HL-60/S4 treated with phorbol 12-myristate 13-acetate at 8.2 ng/mL for 4 days and 3 days (cell line): ENCODE measurements around the gene PTPRN2.
"Not testable (repeated sequence)": the region's sequence is repeated elsewhere in the genome, so short reads cannot be mapped to it uniquely, and the experiment has no call there.

Source experiments
- in situ Hi-C: fragments of 300-500 bp; cut with MboI; formaldehyde crosslinking; loops from 2 replicates; pipeline ENCODE4 v1.15.0; 2022; ENCODE audit warnings: low sequenced_read_pairs

The PTPRN2 gene

GRCh38 chr7:158377800-158378623, 209.6 kb downstream of the PTPRN2 start:
- in situ Hi-C loops, result no loop called here

GRCh38 chr7:158376839-158377186, 210.8 kb downstream of the PTPRN2 start:
- in situ Hi-C loops, result not testable (repeated sequence)

- in situ Hi-C loops, result not testable (repeated sequence)
Observed at GRCh38 chr7:158376146-158376838, 211.3 kb downstream of the PTPRN2 start.

GRCh38 chr7:158375034-158375433, 212.6 kb downstream of the PTPRN2 start:
- in situ Hi-C loops, result no loop called here

GRCh38 chr7:158374586-158374985, 213.0 kb downstream of the PTPRN2 start:
- in situ Hi-C loops, result no loop called here

GRCh38 chr7:158374146-158374545, 213.5 kb downstream of the PTPRN2 start:
- in situ Hi-C loops, result no loop called here

- in situ Hi-C loops, result no loop called here
Observed at GRCh38 chr7:158373476-158374133, 214.0 kb downstream of the PTPRN2 start.

GRCh38 chr7:158372400-158373342, 215.0 kb downstream of the PTPRN2 start:
- in situ Hi-C loops, result no loop called here

GRCh38 chr7:158371856-158372255, 215.8 kb downstream of the PTPRN2 start:
- in situ Hi-C loops, result no loop called here

GRCh38 chr7:158369866-158370265, 217.8 kb downstream of the PTPRN2 start:
- in situ Hi-C loops, result no loop called here

- in situ Hi-C loops, result no loop called here
Observed at GRCh38 chr7:158369290-158369689, 218.3 kb downstream of the PTPRN2 start.

GRCh38 chr7:158368449-158368848, 219.2 kb downstream of the PTPRN2 start:
- in situ Hi-C loops, result no loop called here

GRCh38 chr7:158367634-158367982, 220.0 kb downstream of the PTPRN2 start:
- in situ Hi-C loops, result no loop called here

GRCh38 chr7:158366916-158367633, 220.5 kb downstream of the PTPRN2 start:
- in situ Hi-C loops, result no loop called here

GRCh38 chr7:158366346-158366745, 221.3 kb downstream of the PTPRN2 start:
- in situ Hi-C loops, result no loop called here

- in situ Hi-C loops, result no loop called here
Observed at GRCh38 chr7:158365267-158365666, 222.4 kb downstream of the PTPRN2 start.

GRCh38 chr7:158364451-158364850, 223.2 kb downstream of the PTPRN2 start:
- in situ Hi-C loops, result no loop called here

- in situ Hi-C loops, result no loop called here
Observed at GRCh38 chr7:158362912-158363905, 224.4 kb downstream of the PTPRN2 start.

- in situ Hi-C loops, result no loop called here
Observed at GRCh38 chr7:158362001-158362400, 225.6 kb downstream of the PTPRN2 start.
